ENCODE results near the gene EZR.

GRCh38 chr6:158769234-158769770, 49.9 kb downstream of the EZR start:
- TF ChIP-seq, protein P1, sequence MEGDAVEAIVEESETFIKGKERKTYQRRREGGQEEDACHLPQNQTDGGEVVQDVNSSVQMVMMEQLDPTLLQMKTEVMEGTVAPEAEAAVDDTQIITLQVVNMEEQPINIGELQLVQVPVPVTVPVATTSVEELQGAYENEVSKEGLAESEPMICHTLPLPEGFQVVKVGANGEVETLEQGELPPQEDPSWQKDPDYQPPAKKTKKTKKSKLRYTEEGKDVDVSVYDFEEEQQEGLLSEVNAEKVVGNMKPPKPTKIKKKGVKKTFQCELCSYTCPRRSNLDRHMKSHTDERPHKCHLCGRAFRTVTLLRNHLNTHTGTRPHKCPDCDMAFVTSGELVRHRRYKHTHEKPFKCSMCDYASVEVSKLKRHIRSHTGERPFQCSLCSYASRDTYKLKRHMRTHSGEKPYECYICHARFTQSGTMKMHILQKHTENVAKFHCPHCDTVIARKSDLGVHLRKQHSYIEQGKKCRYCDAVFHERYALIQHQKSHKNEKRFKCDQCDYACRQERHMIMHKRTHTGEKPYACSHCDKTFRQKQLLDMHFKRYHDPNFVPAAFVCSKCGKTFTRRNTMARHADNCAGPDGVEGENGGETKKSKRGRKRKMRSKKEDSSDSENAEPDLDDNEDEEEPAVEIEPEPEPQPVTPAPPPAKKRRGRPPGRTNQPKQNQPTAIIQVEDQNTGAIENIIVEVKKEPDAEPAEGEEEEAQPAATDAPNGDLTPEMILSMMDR (IDR thresholded peaks at IDR 0.05; ENCODE audit: low read depth, low read length) = no peak
- TF ChIP-seq EZH2phosphoT487 (IDR thresholded peaks at IDR 0.05; ENCODE audit: low read depth) = no peak

All from OCI-LY3 (cell line).